HG03558 (cell line): ENCODE results near the gene HMGB1.

Source experiments
- ATAC-seq: cut with Tn5 transposase; IDR thresholded peaks from one replicate; pipeline ENCODE4 v1.9.1; 2021; ENCODE audit warnings: moderate number of reproducible peaks; ENCODE audit not compliant: unreplicated experiment; ENCODE audit errors: extremely low read depth

HMGB1 gene

DNA sequence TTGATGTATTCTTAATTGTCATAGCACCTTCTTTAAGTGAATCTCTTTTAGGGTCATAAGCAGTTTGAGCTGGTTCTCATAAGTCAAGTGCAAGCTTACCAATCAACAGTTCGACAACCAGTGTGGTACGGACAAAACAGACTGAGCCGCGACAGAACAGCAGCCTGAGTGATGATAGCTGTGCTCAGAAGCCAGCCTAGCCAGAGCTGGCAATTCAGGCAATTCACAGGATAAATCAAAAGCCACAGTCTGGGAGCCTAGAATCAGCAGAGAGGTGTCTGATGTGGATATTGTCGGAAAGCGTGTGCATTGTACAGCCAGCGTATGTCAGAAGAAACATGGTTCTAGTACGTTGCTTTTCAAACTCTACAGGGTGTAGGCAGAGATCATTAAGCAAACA lies 28.6 kb downstream of the HMGB1 start:
- no peak for ATAC-seq

DNA sequence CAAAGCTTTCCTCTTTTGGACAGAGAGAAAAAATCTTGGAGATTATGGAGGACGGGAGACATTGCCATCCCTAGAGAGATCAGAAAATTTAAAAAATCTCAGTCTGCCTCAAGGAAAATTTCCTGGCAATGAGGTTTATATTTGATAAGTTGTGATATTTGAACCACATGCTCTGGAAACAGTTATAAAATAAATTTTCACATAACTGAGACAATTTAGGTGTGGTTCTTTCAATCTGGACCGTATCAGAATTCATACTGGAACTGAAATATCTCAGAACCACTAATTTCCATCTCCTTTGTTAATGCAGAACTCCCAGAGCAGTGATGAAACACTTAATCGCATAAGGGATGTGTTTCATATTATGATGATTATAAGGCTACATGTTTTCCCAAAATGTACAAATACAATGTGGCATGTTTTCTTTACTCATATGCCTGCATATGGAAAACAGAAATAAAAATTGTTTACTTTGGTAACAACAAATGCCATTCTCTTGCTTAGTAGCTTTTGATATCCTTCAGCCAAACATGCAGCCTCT lies 29.8 kb downstream of the HMGB1 start:
- ATAC-seq, result no peak

DNA sequence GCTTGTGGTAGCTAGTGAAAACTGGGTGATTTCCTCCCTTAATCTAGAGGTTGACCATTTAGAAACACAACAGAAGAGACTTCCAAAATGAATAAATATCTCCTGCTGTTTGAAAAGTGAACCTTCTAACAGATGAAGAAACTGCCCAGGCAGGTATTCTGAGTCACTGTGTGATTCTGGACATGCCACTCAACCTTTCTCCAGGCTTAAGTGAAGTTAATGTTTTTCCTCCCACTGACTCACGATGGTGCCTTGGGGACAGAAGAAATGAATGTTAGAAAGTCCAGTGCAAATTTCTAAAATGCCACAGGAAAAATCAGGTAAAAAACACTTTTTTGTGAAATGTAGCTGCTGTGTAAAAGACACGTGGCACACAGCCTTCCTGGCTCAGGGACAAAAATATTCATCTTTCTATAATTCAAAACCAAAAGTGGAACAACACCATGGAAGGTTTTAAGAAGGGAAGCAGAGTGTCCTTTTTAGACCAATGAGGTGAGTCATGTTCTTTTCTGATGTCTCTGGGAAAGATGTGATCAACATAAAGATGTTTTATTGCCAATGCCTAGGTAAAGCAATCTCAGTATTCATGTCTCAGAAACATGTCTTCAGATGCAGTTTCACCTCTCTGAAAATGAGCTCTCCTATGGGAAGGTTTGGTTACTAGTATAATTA lies 34.3 kb downstream of the HMGB1 start:
- no peak for ATAC-seq

DNA sequence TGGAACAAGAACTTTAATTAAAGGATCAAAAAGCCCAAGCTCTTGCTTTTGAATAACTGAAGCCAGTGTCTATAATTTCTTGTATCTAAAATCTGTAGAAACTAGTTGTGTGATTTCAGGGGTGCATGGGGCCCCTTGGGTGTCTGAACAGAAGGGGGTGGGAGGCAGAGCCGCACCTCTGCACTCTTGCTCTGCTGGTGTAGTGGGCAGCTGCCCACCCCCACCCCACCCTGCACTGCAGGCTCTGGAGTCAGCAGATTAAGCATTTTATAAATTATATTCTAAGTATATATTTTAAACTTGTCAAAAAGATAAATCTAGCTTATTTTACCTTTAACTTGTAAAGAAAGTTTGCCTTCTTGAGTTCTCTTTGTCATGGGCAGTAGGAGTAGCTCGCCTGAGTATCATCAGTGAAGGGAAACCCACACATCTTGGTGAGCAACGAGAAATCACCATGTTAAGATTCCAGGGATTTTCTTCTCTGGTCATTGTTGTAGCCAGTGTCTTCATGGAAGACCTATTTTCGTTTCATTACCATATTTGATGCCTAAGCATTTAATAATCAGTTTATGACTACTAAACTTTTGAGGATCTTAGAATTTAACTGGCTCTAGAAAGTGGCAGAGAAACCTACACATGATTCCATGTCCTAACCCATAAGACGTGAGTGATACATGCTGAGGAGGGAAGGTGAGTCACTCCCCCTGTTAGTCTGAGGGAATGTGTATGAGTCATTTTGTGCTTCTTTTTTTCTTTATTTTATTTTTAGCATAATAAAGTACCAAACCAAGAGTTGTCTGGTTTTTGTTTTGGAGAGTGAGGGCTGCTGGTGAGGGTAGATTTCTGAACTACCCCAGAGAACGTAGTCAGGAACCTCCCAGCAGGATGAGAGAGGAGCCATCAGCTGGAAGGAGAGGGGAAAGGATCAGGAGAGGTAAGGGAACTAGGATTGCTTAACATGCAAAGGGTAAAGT lies 35.7 kb downstream of the HMGB1 start:
- peak; percentile 47 for ATAC-seq

DNA sequence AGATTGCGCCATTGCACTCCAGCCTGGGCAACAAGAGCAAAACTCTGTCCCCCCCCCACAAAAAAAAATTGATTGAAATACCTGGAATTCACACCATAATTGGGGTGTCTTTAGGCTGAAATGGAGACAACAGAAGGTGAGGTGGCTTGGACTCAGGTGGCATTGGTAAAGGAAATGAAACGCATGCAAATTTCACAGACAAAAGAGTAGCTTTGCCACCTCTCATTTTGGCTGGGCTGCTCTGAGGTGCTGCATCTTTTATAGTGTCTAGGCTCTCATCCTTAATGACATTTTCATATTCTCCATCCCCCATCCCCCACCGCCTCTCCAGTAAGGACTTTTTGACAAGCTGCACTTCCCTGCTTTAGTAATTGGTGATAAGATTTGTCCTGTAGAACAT lies 36.5 kb downstream of the HMGB1 start:
- ATAC-seq, result no peak

DNA sequence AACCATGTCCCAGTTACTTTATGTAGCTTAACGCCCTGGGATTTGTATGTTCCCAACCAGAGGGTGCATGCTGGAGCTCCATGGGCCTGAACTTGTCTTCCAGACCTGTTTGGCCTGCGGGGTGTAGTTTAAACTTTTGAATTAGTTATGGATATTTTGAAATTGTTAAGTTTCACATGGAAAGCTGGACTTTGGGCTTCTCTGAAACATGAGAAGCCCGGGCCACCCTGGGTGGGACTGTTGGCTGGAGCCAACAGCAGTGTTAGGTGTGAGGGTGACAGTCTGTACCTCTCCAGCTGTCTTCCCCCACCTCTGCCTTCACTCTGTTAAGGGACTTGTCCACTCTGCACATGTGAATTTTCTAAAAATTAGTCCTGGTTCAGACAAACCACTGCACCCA lies 41.8 kb downstream of the HMGB1 start:
- ATAC-seq, result no peak

DNA sequence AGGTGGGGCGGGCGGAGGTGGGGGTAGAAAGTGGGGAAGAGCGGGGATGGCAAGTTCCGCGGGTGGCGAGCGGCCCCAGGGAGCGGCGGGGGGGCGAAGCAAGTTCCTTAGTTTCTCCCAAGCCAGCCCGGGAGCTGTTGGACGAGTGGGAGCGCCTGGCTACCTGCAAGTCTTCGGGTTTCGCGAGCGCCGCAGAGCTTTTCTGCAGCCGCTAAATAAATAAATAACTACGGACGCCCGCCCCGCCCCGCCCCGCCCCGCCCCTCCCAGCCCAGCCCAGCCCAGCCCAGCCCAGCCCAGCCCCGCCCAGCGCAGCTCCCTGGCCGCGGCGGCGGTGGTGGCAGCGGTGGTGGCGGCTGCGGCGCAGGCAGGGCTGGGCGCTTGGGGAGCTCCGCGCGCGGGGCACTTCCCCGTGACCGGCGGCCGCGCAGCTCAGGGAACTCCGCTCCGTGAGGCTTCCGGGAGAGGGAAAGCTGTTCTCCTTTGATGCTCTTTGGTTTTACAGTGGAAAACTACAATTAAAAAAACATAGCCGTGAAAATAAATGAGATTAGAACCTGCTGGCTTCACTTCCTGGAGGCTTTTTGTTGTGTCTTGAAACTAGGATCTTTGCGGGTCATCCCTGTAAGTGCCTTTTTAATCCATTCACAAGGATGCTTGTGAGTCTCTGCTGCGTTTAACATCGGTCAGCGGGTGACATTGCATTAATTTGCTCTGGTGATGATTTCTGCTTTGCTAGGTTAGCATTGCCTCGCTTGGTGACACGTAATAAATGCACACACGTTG lies 43.5 kb downstream of the HMGB1 start, which contains the start of gene UBE2L5:
TSS of gene UBE2L5 (plus strand) at position 440 of the 786 bp plus-strand sequence. CDS start 5,498 bp downstream, outside the sequence.
- no peak for ATAC-seq

DNA sequence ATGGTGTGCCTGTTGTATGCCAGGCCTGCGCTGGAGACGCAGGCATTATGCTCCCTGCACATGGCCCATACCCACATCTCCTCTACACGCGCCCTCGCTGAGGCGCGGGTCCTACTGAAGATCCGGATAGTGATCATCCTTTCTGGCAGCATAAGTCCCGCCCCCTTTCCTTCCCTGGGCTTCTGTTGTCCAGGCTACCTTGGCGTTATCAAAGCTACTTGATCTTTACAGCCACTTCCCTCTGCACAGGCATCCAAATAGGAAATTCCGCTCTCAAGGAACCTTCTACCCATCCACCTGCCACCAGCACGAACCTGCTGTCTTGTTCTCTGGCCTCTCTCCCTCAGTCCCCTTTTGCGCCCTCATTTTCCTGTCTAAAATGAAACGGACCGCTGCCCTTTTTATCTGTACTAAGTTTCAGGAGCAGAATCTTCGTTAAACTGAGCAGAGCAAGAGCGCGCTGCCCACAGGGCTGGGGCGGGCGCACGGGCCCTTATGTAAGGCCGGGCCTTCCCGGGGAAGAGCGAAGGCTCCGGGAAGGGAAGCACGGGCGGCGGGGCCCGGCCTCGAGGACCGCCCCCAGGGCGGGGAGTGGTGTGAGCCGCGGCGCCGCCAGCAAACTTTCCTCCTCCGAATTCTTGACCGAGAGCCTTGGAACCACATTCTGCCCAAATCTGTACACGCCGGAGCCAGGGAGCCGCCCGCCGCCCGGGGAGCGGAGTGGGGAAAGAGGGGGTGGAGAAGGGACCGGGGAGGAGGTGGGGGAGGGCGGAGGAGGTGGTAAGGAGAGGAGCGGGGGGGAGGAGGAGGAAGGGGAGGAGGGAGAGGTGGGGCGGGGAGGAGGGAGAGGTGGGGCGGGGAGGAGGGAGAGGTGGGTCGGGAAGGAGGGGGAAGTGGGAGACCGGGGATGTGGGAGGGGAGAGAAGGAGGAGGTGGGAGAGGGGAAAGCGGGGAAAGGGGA lies 44.4 kb downstream of the HMGB1 start:
- no peak for ATAC-seq

DNA sequence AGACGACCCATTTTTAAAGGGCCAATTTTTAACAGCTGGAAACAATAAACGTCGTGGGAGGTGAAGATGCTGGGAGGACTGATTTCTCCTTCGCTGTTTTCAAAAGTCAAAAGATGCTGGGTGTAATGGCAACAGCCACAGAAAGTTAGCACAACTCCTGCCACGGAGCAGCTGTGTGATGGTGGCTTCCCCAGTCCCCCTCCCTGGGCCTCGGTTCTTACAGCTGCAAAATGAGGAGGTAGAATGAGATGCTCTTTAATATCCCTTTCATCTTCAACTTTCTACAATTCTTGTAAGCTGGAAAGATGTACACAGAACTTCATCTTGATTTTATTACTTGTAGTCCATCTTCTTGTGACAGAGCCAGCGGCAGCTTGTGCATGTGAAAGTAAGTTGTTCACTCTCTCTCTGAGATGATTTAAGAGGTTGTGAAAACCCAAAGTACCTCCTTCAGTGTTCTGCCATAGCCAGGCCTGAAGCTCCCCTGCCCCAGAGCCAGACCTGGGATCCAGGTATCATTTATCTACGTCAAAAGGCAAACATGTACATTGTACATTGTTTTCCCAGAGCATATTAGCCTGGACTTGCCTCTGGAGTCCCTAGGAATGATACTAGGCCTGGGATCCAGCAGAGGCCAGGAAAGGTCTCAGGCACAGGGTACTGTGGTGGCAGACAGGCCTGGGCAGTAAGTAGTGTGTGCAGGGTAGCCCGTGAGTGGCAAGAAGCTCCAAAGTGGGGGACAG lies 46.8 kb downstream of the HMGB1 start:
- no peak for ATAC-seq

DNA sequence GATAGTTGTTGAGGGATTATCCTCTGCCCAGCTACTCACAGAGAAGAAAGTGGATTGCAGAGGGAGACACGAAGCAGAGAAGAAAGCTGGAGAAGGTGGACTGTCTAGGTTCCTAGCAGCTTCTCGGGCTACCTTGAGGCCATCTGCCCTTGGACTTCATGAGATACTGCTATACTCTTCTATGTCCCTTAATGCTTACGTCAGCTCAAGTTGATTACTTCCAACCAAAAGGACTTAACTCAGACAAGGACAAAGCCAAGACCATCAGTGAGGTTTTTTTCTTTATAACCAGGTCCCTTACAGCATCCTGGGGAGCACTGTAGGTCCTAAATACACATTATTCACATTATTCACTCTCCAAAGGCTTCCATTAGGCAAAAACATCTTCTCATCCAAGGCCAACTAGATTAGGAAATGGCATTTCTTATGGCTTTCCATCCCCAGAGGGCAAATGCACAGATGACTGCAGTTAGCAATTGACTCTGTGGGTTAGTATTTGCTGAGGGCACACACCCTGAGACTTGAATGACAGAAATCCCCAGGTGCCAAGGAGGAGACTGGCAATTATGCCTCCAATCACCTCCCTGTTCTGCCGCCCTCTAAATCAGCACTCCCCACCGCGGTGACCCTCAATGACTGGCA lies 47.5 kb downstream of the HMGB1 start:
- ATAC-seq, result no peak

DNA sequence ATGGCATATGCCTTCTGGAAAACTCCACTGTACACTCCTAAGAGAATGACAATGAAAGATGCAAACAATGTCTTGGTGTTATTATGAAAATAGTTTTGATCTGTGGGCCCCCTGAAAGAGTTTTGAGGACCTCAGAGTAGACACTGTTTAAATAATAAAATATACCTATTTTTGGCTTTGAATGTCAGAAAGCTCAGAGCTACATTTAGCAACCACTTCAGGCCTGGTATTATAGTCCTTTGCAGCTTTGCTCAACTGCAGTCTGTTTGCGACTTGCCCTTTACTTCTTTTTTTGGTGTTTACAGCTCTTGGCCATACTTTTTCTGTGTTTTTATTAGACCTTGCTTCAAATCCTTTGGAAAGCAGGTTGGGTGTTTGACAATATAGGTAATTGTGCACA lies 49.3 kb downstream of the HMGB1 start:
- ATAC-seq, result no peak

DNA sequence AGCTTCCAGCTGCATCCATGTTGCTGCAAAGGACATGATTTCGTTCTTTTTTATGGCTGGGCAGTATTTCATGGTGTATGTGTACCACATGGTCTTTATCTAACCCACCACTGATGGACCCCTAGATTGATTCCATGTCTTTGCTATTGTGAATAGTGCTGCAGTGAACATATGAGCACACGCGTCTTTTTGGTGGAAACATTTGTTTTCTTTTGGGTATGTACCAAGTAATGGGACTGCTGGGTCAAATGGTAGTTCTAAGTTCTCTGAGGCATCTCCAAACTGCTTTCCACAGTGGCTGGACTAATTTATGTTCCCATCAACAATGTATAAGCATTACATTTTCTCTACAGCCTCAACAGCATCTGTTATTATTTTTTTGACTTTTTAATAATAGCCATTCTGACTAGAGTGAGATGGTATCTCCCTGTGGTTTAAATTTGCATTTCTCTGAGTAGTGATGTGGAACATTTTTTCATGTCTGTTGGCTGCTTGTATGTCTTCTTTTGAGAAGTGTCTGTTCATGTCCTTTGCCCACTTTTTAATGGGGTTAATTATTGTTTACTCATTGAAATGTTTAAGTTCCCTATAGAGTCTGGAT lies 50.2 kb downstream of the HMGB1 start:
- peak; percentile 63 for ATAC-seq

DNA sequence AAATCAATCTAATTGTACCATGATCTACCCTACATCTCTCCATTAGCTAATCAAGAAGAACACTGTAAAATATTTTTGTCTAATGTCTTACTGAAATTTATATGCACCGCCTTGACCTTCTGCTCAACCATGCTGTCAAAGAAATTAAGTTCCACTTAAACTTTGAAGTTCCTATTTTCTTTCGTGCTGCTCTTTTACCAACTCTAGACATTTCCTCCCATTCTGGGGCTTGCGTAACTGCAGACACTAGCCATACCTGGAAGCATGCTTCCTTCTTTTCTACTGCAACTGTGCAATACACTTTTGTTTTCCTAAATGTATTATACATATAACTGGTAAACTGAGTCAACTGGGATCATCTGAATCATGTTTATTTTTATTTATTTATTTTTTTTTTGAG lies 51.9 kb downstream of the HMGB1 start:
- no peak for ATAC-seq

DNA sequence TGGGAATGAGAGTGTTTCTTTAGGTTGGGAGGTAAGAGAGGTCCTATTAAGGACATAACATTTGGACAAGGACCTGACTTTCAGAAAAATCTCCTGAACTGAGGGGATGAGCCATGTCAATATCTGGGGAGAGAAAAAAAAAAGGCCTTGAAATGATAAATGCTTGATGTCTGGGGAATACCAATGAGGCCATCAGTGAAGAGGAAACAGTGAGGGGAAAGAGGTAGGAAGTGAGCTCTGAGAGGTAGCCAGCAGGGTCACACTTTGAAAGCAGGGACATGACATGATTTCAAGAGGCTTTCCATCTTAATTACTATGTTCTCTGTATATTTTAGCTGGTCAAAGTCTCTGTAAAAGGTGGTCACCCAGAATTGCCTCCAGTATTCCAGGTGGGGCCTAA lies 53.4 kb downstream of the HMGB1 start:
- ATAC-seq, result no peak

DNA sequence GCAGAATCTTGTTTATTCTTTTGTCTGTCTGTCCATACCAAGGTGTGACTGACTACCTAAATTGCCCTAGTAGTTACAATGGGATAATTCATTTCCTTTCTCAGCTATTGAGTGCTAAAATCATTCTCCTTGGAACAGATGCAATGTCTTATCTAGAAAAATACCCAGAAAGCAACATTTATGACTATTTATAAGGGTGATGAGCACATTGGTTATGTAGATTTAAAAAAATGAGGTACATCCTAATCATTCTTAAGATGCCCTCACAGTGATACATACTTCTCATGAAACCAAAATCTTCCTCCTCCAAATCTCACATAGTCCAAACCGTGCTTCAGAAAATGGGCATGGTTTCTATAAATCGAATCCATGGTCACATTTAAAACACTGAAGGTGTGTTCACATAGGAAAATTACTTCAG lies 55.0 kb downstream of the HMGB1 start:
- ATAC-seq, result no peak

DNA sequence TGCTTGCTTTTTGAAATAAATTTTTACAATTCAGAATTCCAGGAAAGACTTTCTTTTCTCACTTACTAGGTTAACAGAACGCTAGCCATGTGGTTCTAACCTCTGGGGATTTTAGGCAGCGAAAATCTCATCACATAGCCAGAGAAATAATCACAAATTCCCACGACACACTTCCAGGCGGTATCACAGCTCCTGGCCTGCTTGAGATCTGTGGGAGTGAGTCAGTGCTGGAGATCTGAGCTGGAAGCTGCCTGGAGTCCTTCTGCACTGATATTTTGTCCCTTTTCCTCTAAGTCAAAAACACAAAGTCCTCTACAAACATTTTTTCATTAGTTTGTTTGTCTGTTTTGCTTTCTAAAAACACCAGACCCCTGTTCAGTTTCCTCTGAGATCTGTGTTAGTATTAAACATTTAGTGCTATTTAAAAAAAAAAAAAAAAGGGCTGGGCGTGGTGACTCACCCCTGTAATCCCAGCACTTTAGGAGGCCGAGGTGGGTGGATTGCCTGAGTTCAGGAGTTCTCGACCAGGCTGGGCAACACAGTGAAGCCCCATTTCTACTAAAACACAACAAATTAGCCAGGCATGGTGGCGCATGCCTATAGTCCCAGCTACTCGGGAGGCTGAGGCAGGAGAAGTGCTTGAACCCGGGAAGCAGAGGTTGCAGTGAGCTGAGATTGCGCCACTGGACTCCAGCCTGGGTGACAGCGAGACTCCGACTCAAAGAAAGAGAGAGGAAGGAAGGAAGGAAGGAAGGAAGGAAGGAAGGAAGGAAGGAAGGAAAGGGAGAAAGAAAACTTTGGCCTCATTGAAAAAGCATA lies 55.6 kb downstream of the HMGB1 start:
- no peak for ATAC-seq
